GM21423 (cell line): ENCODE data around the gene ORC6.

ENCODE experiments used
- ATAC-seq: cut with Tn5 transposase; IDR thresholded peaks from one replicate; pipeline ENCODE4 v1.9.1; 2021; ENCODE audit warnings: mild to moderate bottlenecking, moderate library complexity; ENCODE audit not compliant: unreplicated experiment

The ORC6 gene

GRCh38 chr16:46700048-46700447, 10.6 kb downstream of the ORC6 start:
- ATAC-seq = no peak

GRCh38 chr16:46701615-46702014, 12.2 kb downstream of the ORC6 start:
- ATAC-seq = no peak

GRCh38 chr16:46702030-46702429, 12.6 kb downstream of the ORC6 start:
- ATAC-seq = no peak

GRCh38 chr16:46706642-46707041, 17.2 kb downstream of the ORC6 start:
- no peak for ATAC-seq

- no peak for ATAC-seq
These were observed 20.1 kb downstream of the ORC6 start for GRCh38 chr16:46709469-46710005.

- ATAC-seq = no peak
These were observed 21.9 kb downstream of the ORC6 start for GRCh38 chr16:46711106-46712058.

- ATAC-seq = no peak
These were observed 23.5 kb downstream of the ORC6 start for GRCh38 chr16:46712911-46713310.

- no peak for ATAC-seq
These were observed 24.2 kb downstream of the ORC6 start for GRCh38 chr16:46713634-46714033.

- ATAC-seq = no peak
These were observed 25.5 kb downstream of the ORC6 start for GRCh38 chr16:46714797-46715591.

- no peak for ATAC-seq
These were observed 26.4 kb downstream of the ORC6 start for GRCh38 chr16:46715769-46716305.

GRCh38 chr16:46717692-46718091, 28.2 kb downstream of the ORC6 start:
- ATAC-seq = no peak

- ATAC-seq = no peak
These were observed 28.8 kb downstream of the ORC6 start for GRCh38 chr16:46718214-46718613.

- no peak for ATAC-seq
These were observed 30.1 kb downstream of the ORC6 start for GRCh38 chr16:46719528-46719927.

- ATAC-seq = no peak
These were observed 31.2 kb downstream of the ORC6 start for GRCh38 chr16:46720619-46721018.

GRCh38 chr16:46721885-46722284, 32.4 kb downstream of the ORC6 start:
- ATAC-seq = no peak

GRCh38 chr16:46727184-46727583, 37.7 kb downstream of the ORC6 start:
- ATAC-seq = no peak

GRCh38 chr16:46727630-46728029, 38.2 kb downstream of the ORC6 start:
- no peak for ATAC-seq

- ATAC-seq = no peak
These were observed 39.3 kb downstream of the ORC6 start for GRCh38 chr16:46728806-46729205.

GRCh38 chr16:46729326-46729995, 40.0 kb downstream of the ORC6 start:
- no peak for ATAC-seq

- ATAC-seq = no peak
These were observed 40.7 kb downstream of the ORC6 start for GRCh38 chr16:46730126-46730525.
